Measurements from ENCODE around the gene CTNND2. TPM values are rescaled to one million over a fixed set of nuclear protein-coding genes. Genes with fewer than 3 reads are reported as not detected.

Gene CTNND2
- total RNA-seq, 4 donors from 2014 or later = 0.04 TPM; not detected in 3

DNA sequence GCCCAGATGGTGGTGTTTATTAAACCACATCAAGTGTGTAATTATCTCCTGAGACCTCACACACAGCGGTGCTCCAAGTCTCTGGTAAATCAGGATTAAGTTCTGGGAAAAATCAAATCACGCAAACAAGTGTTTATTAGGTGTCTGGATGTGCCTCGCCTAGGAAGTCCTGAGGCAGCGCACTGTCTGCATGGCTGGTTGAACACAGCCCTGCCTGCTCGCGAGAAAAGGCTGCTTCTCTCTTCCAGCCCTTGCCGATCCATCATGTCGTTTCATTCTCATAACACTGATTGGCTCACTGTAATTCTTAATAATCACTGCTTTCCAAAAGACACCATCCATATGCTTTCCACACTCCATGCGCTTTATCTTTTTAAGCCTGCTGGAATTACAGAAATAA, 913.6 kb downstream of the CTNND2 start:
- Histone ChIP-seq H3K4me1 (no peaks in the 10 kb centered on the region), H3K36me3 (no peaks in the 10 kb centered on the region), H3K27ac (no peak overlapping the region), H3K27me3 (peaks cover 0 to 6% (median 0%) of the 10 kb centered on the region in 3 donors), H3K4me3 (no peak overlapping the region), H3K9me3 (no peaks in the 10 kb centered on the region)
- intact Hi-C loops (cut with DNase I; ENCODE audit: low total_unique reads) = no loop called here
- ATAC-seq (no peak), DNase-seq (no peak)
- in situ Hi-C loops (cut with MboI; ENCODE audit: low sequenced_read_pairs in 4 of 4) = no loop called here
- no peak for TF ChIP-seq POLR2A (IDR thresholded peaks at IDR 0.05)
- TF ChIP-seq, protein P1, sequence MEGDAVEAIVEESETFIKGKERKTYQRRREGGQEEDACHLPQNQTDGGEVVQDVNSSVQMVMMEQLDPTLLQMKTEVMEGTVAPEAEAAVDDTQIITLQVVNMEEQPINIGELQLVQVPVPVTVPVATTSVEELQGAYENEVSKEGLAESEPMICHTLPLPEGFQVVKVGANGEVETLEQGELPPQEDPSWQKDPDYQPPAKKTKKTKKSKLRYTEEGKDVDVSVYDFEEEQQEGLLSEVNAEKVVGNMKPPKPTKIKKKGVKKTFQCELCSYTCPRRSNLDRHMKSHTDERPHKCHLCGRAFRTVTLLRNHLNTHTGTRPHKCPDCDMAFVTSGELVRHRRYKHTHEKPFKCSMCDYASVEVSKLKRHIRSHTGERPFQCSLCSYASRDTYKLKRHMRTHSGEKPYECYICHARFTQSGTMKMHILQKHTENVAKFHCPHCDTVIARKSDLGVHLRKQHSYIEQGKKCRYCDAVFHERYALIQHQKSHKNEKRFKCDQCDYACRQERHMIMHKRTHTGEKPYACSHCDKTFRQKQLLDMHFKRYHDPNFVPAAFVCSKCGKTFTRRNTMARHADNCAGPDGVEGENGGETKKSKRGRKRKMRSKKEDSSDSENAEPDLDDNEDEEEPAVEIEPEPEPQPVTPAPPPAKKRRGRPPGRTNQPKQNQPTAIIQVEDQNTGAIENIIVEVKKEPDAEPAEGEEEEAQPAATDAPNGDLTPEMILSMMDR (IDR thresholded peaks at IDR 0.05 in 4 of 5, conservative IDR thresholded peaks at IDR 0.05 in 1 of 5) = no peak

DNA sequence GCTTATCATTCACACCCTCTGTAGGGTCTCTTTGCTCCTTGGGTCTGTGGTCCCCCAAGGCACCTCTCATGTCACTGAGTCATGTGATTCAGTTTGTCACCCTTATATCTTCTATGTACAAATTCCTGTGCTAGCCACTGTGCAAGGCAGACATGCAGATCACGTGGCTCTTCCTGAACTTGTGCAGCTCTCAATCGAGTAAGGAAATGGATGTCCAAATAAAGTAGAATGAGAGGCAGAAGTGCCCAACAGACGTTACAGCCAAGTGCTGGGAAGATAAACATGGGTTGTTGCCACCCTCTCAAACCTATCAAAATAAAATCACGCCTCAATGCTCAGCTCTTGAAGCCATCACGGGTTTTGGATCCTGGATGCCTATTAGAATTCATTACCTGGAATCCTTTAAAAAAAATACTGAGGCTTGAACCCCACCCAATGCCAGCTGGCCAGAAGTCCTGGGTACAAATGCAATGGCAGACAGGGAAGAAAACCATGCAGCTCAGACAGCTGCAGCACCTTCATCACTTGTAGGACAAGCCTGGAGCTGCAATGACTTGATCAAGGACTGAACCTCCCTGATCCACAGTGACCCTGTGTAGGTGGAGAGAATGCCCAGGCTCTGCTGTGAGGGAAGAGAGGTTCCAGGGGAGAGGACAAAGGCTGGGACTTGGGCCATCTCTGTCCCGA, 914.5 kb downstream of the CTNND2 start:
- Histone ChIP-seq H3K9me3 (no peaks in the 10 kb centered on the region), H3K27me3 (peaks cover 0 to 6% (median 0%) of the 10 kb centered on the region in 3 donors), H3K4me1 (no peaks in the 10 kb centered on the region), H3K27ac (no peak overlapping the region), H3K4me3 (no peak overlapping the region), H3K36me3 (no peaks in the 10 kb centered on the region)
- DNase-seq = no peak
- intact Hi-C loops (cut with DNase I; ENCODE audit: low total_unique reads) = no loop called here
- no peak for ATAC-seq
- in situ Hi-C loops (cut with MboI; ENCODE audit: low sequenced_read_pairs in 4 of 4) = no loop called here
- TF ChIP-seq, protein P1 (IDR thresholded peaks at IDR 0.05 in 4 of 5, conservative IDR thresholded peaks at IDR 0.05 in 1 of 5) = no peak
- TF ChIP-seq POLR2A (IDR thresholded peaks at IDR 0.05) = no peak

DNA sequence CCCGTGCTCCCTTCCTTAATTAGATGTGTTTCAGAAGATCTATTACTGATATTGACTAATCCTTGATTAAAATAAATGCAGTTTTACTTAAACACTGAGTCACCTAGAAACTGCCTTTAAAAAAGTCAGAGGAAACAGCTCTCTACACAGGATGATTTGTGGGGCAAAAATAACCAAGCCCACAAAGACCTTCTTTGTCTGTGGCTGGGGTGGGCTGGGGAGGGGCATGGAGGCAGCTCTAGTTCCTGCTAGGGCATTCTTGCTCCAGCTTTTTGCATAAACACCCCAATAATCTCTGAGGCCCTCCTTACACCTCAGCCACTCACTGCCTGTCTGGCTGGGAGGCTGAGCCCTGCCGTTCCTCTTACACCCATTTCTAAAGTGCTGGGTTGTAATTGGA, 915.6 kb downstream of the CTNND2 start:
- intact Hi-C loops (cut with DNase I; ENCODE audit: low total_unique reads) = no loop called here
- H3K4me3 ChIP-seq = no peak overlapping the region
- no peaks in the 10 kb centered on the region for H3K4me1 ChIP-seq
- DNase-seq (no peak), ATAC-seq (no peak)
- in situ Hi-C loops (cut with MboI; ENCODE audit: low sequenced_read_pairs in 4 of 4) = no loop called here
- no peaks in the 10 kb centered on the region for H3K36me3 ChIP-seq
- no peak for TF ChIP-seq POLR2A (IDR thresholded peaks at IDR 0.05)
- TF ChIP-seq, protein P1 (IDR thresholded peaks at IDR 0.05 in 4 of 5, conservative IDR thresholded peaks at IDR 0.05 in 1 of 5) = no peak
- H3K9me3 ChIP-seq = no peaks in the 10 kb centered on the region
- peaks cover 0 to 6% (median 0%) of the 10 kb centered on the region in 3 donors for H3K27me3 ChIP-seq
- H3K27ac ChIP-seq = no peak overlapping the region

DNA sequence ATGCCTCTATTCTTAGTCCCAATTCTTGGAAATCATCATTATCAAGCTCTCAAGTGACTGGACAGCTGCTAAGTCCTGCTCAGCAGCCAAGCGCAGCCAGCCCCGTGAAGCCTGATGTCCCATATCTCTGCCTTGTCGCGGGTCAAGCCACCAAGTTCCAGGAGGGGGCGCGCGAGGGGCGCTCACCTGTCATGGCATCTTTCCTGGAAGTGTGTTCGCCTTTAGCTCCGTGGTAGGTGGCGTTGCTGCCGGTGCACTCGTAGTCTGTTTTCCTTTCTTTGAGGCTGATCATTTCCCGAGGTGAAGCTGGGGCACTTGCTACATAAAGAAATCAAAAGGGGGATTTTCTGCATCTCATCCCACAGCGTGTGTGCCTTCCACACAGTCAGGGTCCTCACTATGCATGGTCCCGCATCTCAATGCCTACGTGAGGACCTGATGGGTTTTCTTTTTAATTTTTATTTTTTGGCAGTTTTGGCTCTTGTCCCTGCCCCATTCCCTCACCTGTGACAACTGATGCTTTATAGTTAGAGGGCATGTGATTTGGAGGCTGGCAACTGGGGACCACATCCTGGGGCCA, 916.2 kb downstream of the CTNND2 start:
- TF ChIP-seq POLR2A (IDR thresholded peaks at IDR 0.05) = no peak
- TF ChIP-seq, protein P1 (IDR thresholded peaks at IDR 0.05 in 4 of 5, conservative IDR thresholded peaks at IDR 0.05 in 1 of 5) = no peak
- H3K4me1 ChIP-seq = no peaks in the 10 kb centered on the region
- intact Hi-C loops (cut with DNase I; ENCODE audit: low total_unique reads) = no loop called here
- H3K27ac ChIP-seq = no peak overlapping the region
- H3K9me3 ChIP-seq = no peaks in the 10 kb centered on the region
- in situ Hi-C loops (cut with MboI; ENCODE audit: low sequenced_read_pairs in 4 of 4) = no loop called here
- H3K4me3 ChIP-seq = no peak overlapping the region
- no peaks in the 10 kb centered on the region for H3K36me3 ChIP-seq
- H3K27me3 ChIP-seq = peaks cover 0 to 6% (median 0%) of the 10 kb centered on the region in 3 donors
- DNase-seq = no peak
- no peak for ATAC-seq
